HG03175 (cell line): ENCODE data around the gene KCNIP3.

ENCODE experiments used
- ATAC-seq: cut with Tn5 transposase; IDR thresholded peaks from one replicate; pipeline ENCODE4 v1.9.1; 2021; ENCODE audit warnings: mild to moderate bottlenecking, moderate library complexity; ENCODE audit not compliant: unreplicated experiment

Gene KCNIP3

GRCh38 chr2:95312543-95313201 is 15.5 kb downstream of the KCNIP3 start:
- no peak for ATAC-seq

GRCh38 chr2:95313296-95314131 is 16.4 kb downstream of the KCNIP3 start:
- ATAC-seq, result no peak

- no peak for ATAC-seq
These were observed 17.4 kb downstream of the KCNIP3 start for GRCh38 chr2:95314598-95314963.

GRCh38 chr2:95314964-95315611 is 17.9 kb downstream of the KCNIP3 start:
- no peak for ATAC-seq

- no peak for ATAC-seq
These were observed 18.8 kb downstream of the KCNIP3 start for GRCh38 chr2:95315801-95316411.

GRCh38 chr2:95316466-95317122 is 19.4 kb downstream of the KCNIP3 start:
- ATAC-seq, result no peak

- no peak for ATAC-seq
These were observed 20.0 kb downstream of the KCNIP3 start for GRCh38 chr2:95317123-95317500.

GRCh38 chr2:95317665-95318425 is 20.7 kb downstream of the KCNIP3 start:
- ATAC-seq, result no peak

- ATAC-seq, result no peak
These were observed 21.5 kb downstream of the KCNIP3 start for GRCh38 chr2:95318431-95319220.

- ATAC-seq, result no peak
These were observed 22.6 kb downstream of the KCNIP3 start for GRCh38 chr2:95319481-95320343.

- ATAC-seq, result no peak
These were observed 23.2 kb downstream of the KCNIP3 start for GRCh38 chr2:95320344-95320712.

GRCh38 chr2:95320986-95321767 is 24.0 kb downstream of the KCNIP3 start:
- no peak for ATAC-seq

- no peak for ATAC-seq
These were observed 26.4 kb downstream of the KCNIP3 start for GRCh38 chr2:95323347-95324155.

- no peak for ATAC-seq
These were observed 27.9 kb downstream of the KCNIP3 start for GRCh38 chr2:95325026-95325425.

- no peak for ATAC-seq
These were observed 28.7 kb downstream of the KCNIP3 start for GRCh38 chr2:95325590-95326432.
